Measurements from ENCODE around the gene SLC41A2.

SLC41A2 gene

DNA sequence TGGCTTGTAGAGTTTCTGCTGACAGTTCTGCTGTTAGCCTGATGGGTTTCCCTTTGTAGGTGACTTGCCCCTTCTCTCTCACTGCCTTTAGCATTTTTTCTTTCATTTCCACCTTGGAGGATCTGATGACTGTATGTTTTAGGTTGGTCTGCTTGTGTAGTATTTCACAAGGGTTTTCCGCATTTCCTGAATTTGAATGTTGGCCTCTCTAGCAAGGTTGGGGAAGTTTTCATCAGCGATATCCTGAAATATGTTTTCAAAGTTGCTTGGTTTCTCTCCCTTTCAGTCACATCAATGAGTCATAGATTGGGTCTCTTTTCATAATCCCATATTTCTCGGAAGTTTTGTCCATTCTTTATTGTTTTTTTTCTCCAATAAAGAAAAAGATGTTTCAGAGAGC lies 39.5 kb upstream of the SLC41A2 start:
- no peak overlapping the region for H3K4me3 ChIP-seq (ENCODE audit: low read depth, low read length)
- POLR2A ChIA-PET = no interaction called here
- TF ChIP-seq HOXA7 (CRISPR knock-in tag; IDR thresholded peaks at IDR 0.05; ENCODE audit: borderline replicate concordance) = no peak
- TF ChIP-seq ZNF501 (tag by site-specific recombination; IDR thresholded peaks at IDR 0.05) = no peak
- TF ChIP-seq ZNF768 (tag by site-specific recombination; IDR thresholded peaks at IDR 0.05) = no peak
- TF ChIP-seq ZNF221 (tag by site-specific recombination; IDR thresholded peaks at IDR 0.05; ENCODE audit: borderline replicate concordance) = no peak
- TF ChIP-seq, protein P1, sequence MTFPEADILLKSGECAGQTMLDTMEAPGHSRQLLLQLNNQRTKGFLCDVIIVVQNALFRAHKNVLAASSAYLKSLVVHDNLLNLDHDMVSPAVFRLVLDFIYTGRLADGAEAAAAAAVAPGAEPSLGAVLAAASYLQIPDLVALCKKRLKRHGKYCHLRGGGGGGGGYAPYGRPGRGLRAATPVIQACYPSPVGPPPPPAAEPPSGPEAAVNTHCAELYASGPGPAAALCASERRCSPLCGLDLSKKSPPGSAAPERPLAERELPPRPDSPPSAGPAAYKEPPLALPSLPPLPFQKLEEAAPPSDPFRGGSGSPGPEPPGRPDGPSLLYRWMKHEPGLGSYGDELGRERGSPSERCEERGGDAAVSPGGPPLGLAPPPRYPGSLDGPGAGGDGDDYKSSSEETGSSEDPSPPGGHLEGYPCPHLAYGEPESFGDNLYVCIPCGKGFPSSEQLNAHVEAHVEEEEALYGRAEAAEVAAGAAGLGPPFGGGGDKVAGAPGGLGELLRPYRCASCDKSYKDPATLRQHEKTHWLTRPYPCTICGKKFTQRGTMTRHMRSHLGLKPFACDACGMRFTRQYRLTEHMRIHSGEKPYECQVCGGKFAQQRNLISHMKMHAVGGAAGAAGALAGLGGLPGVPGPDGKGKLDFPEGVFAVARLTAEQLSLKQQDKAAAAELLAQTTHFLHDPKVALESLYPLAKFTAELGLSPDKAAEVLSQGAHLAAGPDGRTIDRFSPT (tag by site-specific recombination; IDR thresholded peaks at IDR 0.05) = no peak
- TF ChIP-seq SETDB1 (IDR thresholded peaks at IDR 0.05; ENCODE audit: insufficient read length, low read length) = no peak
- no peak for TF ChIP-seq ZNF16 (tag by site-specific recombination; IDR thresholded peaks at IDR 0.05; ENCODE audit: low read depth)
- TF ChIP-seq ZNF791 (tag by site-specific recombination; IDR thresholded peaks at IDR 0.05) = no peak
- no peak for TF ChIP-seq ZNF214 (tag by site-specific recombination; IDR thresholded peaks at IDR 0.05; ENCODE audit: borderline replicate concordance)
- TF ChIP-seq, protein P2, sequence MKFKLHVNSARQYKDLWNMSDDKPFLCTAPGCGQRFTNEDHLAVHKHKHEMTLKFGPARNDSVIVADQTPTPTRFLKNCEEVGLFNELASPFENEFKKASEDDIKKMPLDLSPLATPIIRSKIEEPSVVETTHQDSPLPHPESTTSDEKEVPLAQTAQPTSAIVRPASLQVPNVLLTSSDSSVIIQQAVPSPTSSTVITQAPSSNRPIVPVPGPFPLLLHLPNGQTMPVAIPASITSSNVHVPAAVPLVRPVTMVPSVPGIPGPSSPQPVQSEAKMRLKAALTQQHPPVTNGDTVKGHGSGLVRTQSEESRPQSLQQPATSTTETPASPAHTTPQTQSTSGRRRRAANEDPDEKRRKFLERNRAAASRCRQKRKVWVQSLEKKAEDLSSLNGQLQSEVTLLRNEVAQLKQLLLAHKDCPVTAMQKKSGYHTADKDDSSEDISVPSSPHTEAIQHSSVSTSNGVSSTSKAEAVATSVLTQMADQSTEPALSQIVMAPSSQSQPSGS (tag by site-specific recombination; IDR thresholded peaks at IDR 0.05; ENCODE audit: low read depth) = no peak
- no peak for TF ChIP-seq ZBTB7A (tag by site-specific recombination; IDR thresholded peaks at IDR 0.05; ENCODE audit: low read depth)
- no peak overlapping the region for H3K27ac ChIP-seq (ENCODE audit: extremely low read depth, low read depth, low read length)
- CTCF ChIA-PET = no interaction called here
- H3K36me3 ChIP-seq (ENCODE audit: control insufficient read depth in 2 of 2, insufficient read depth in 1 of 2, low read length in 2 of 2) = peaks cover 33 to 93% of the 10 kb centered on the region in 2 experiments
- no peaks in the 10 kb centered on the region for H3K4me1 ChIP-seq (ENCODE audit: control insufficient read depth, insufficient read depth, low read length)
- H3K9me3 ChIP-seq (ENCODE audit: control insufficient read depth, insufficient read depth, low read depth, low read length) = no peaks in the 10 kb centered on the region

DNA sequence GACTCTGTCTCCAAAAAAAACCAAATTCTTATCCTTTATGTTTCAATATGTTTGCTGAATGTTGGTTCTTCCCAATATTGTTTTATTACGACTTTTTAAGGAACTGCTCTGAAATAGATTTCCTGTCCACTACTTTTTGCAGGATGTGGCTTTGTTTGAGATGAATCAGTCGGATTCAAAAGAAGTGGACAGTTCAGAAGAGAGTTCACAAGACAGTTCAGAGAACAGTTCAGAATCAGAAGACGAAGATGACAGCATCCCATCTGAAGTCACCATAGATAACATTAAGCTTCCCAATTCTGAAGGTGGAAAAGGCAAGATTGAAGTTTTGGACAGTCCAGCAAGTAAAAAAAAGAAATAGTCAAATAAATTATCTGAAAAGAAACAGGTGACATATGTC lies 36.2 kb upstream of the SLC41A2 start:
- Histone ChIP-seq H3K4me3 (ENCODE audit: low read depth, low read length) (no peak overlapping the region), H3K27ac (ENCODE audit: extremely low read depth, low read depth, low read length) (no peak overlapping the region), H3K9me3 (ENCODE audit: control insufficient read depth, insufficient read depth, low read depth, low read length) (no peaks in the 10 kb centered on the region), H3K4me1 (ENCODE audit: control insufficient read depth, insufficient read depth, low read length) (no peaks in the 10 kb centered on the region), H3K36me3 (ENCODE audit: control insufficient read depth in 2 of 2, insufficient read depth in 1 of 2, low read length in 2 of 2) (peaks cover 33 to 94% of the 10 kb centered on the region in 2 experiments)
- ChIA-PET POLR2A (interaction anchor here (1.3 kb wide), 1 partner anchor 8 kb away, joined by 3 read pairs; the partner anchor contains the start of gene NOPCHAP1), CTCF (interaction anchor here (0.5 kb wide), 1 partner anchor 15 kb away, joined by 3 read pairs; no protein-coding TSS in a partner anchor)
- TF ChIP-seq ZNF76 (tag by site-specific recombination; IDR thresholded peaks at IDR 0.05; ENCODE audit: borderline replicate concordance, low read depth) (no peak), ZNF221 (tag by site-specific recombination; IDR thresholded peaks at IDR 0.05; ENCODE audit: borderline replicate concordance) (no peak), TCF7L2 (IDR thresholded peaks at IDR 0.05; ENCODE audit: borderline replicate concordance, low read depth, low read length) (no peak), ZNF571 (tag by site-specific recombination; IDR thresholded peaks at IDR 0.05) (no peak), ZXDB (tag by site-specific recombination; IDR thresholded peaks at IDR 0.05) (no peak), ZNF24 (tag by site-specific recombination; IDR thresholded peaks at IDR 0.05) (no peak), ZNF311 (tag by site-specific recombination; IDR thresholded peaks at IDR 0.05; ENCODE audit: borderline replicate concordance) (no peak), ZNF114 (tag by site-specific recombination; IDR thresholded peaks at IDR 0.05) (no peak)
- TF ChIP-seq, protein P3, sequence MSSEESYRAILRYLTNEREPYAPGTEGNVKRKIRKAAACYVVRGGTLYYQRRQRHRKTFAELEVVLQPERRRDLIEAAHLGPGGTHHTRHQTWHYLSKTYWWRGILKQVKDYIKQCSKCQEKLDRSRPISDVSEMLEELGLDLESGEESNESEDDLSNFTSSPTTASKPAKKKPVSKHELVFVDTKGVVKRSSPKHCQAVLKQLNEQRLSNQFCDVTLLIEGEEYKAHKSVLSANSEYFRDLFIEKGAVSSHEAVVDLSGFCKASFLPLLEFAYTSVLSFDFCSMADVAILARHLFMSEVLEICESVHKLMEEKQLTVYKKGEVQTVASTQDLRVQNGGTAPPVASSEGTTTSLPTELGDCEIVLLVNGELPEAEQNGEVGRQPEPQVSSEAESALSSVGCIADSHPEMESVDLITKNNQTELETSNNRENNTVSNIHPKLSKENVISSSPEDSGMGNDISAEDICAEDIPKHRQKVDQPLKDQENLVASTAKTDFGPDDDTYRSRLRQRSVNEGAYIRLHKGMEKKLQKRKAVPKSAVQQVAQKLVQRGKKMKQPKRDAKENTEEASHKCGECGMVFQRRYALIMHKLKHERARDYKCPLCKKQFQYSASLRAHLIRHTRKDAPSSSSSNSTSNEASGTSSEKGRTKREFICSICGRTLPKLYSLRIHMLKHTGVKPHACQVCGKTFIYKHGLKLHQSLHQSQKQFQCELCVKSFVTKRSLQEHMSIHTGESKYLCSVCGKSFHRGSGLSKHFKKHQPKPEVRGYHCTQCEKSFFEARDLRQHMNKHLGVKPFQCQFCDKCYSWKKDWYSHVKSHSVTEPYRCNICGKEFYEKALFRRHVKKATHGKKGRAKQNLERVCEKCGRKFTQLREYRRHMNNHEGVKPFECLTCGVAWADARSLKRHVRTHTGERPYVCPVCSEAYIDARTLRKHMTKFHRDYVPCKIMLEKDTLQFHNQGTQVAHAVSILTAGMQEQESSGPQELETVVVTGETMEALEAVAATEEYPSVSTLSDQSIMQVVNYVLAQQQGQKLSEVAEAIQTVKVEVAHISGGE (tag by site-specific recombination; conservative IDR thresholded peaks at IDR 0.05; ENCODE audit: low read depth) = no peak

All from HEK293 (cell line).